PFSK-1 (cell line): ENCODE measurements around the gene NFIB.

Experiments used
- POLR2AphosphoS5 ChIP-seq: IDR thresholded peaks from 2 replicates; pipeline ENCODE4 v1.6.1; 2012; ENCODE audit warnings: low read depth, mild to moderate bottlenecking, control low read depth, low read length, moderate library complexity
- REST ChIP-seq, 2 experiments: IDR thresholded peaks; 2 replicates each; pipeline versions ENCODE4 v1.6.1 to v1.8.0; 2011 to 2012; ENCODE audit warnings: low read depth in 2 of 2, low read length in 2 of 2, control low read depth in 1 of 2, inconsistent platforms in 1 of 2, mild to moderate bottlenecking in 1 of 2, moderate library complexity in 1 of 2; ENCODE audit not compliant: insufficient read depth in 1 of 2
- TAF1 ChIP-seq: IDR thresholded peaks from 2 replicates; pipeline ENCODE4 v1.6.1; 2012; ENCODE audit warnings: low read length, control low read depth, borderline replicate concordance; ENCODE audit not compliant: insufficient read depth

GRCh38 chr9:14136646-14137370, 177.1 kb downstream of the NFIB start:
- TF ChIP-seq REST (IDR thresholded peaks at IDR 0.05; ENCODE audit: insufficient read depth in 1 of 2, low read depth in 2 of 2, low read length in 2 of 2): no peak
- no peak for TF ChIP-seq TAF1
- TF ChIP-seq POLR2AphosphoS5: no peak
